Stimulated activated CD4-positive, alpha-beta T cell treated with anti-CD3 and anti-CD28 coated beads, Interleukin-1b, Interleukin-23, amount 100 ng/mL, for 4 hours (primary cell): ENCODE data around the gene TM7SF3.

Experiments used
- DNase-seq, 2 donors: peaks; one replicate each; pipeline ENCODE4 v3.0.0-alpha.2; 2020; ENCODE audit warnings: low read depth in 2 of 2

TM7SF3 gene

DNA sequence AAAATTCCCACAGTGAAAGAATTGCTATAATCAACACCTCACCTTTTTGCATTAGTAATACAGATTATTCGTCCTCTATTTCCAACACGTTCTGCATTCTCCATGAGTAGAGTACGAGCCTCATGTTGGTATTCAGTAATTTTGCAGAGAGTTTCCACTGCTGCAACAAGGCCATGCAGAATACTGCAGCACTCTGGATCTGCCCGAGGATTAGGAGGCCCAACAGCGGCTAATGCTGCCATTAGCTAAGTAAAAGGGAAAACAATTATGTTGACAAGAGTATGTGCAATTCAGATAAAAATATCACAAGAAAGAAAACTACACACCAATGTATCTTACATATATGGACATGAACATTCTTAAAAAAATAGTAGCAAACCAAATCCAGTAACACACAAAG lies 85.5 kb downstream of the TM7SF3 start:
- DNase-seq = no peak
